COLO829 (cell line): Measurements from ENCODE around the gene TM7SF3.
A peak's percentile ranks its signal among the peaks of the same experiment; 100 is the strongest.
"Not testable (repeated sequence)": the region's sequence is repeated elsewhere in the genome, so short reads cannot be mapped to it uniquely, and the experiment has no call there.

Experiments
- DNase-seq: peaks from one replicate; pipeline ENCODE4 v3.0.0; 2012; ENCODE audit warnings: low spot score

Gene TM7SF3

GRCh38 chr12:27014085-27014858 is at the start of gene TM7SF3:
TM7SF3 (minus strand) TSS chr12:27014384; CDS start chr12:27014168, 216 bp downstream.
- DNase-seq = peak; percentile 78

GRCh38 chr12:27063250-27063851 is 49.2 kb upstream of the TM7SF3 start:
- DNase-seq = no peak

GRCh38 chr12:27061317-27061716 is 47.1 kb upstream of the TM7SF3 start:
- DNase-seq = no peak

- DNase-seq = no peak
Observed at GRCh38 chr12:27060740-27061139, 46.6 kb upstream of the TM7SF3 start.

- DNase-seq = no peak
Observed at GRCh38 chr12:27057543-27057942, 43.4 kb upstream of the TM7SF3 start.

- no peak for DNase-seq
Observed at GRCh38 chr12:27055966-27056365, 41.8 kb upstream of the TM7SF3 start.

- DNase-seq = no peak
Observed at GRCh38 chr12:27052742-27053141, 38.6 kb upstream of the TM7SF3 start.

GRCh38 chr12:27052176-27052575 is 38.0 kb upstream of the TM7SF3 start:
- DNase-seq = no peak

GRCh38 chr12:27048822-27049752 is 34.9 kb upstream of the TM7SF3 start:
- peak; percentile 42 for DNase-seq

GRCh38 chr12:27042018-27042417 is 27.8 kb upstream of the TM7SF3 start:
- not testable (repeated sequence) for DNase-seq

- DNase-seq = not testable (repeated sequence)
Observed at GRCh38 chr12:27040637-27041036, 26.5 kb upstream of the TM7SF3 start.

- DNase-seq = no peak
Observed at GRCh38 chr12:27034607-27035293, 20.6 kb upstream of the TM7SF3 start.

- no peak for DNase-seq
Observed at GRCh38 chr12:27032679-27033078, 18.5 kb upstream of the TM7SF3 start.

- no peak for DNase-seq
Observed at GRCh38 chr12:27031531-27031930, 17.3 kb upstream of the TM7SF3 start.

- no peak for DNase-seq
Observed at GRCh38 chr12:27026257-27026656, 12.1 kb upstream of the TM7SF3 start.

GRCh38 chr12:27025116-27025515 is 10.9 kb upstream of the TM7SF3 start:
- DNase-seq = no peak

- DNase-seq = no peak
Observed at GRCh38 chr12:27024291-27024690, 10.1 kb upstream of the TM7SF3 start.

- no peak for DNase-seq
Observed at GRCh38 chr12:27020761-27021160, 6.6 kb upstream of the TM7SF3 start.

GRCh38 chr12:27018037-27018436 is 3.9 kb upstream of the TM7SF3 start:
- no peak for DNase-seq

GRCh38 chr12:27017163-27017823 is 3.1 kb upstream of the TM7SF3 start:
- DNase-seq = not testable (repeated sequence)

- DNase-seq = peak; percentile 40
Observed at GRCh38 chr12:27015730-27016076, 1.5 kb upstream of the TM7SF3 start.
